Stomach (tissue), 9 donors: ENCODE data around the gene SRMS. TPM values are rescaled to one million over a fixed set of nuclear protein-coding genes. Genes with fewer than 3 reads are reported as not detected.

Experiments used
- DNase-seq, 2 donors: peaks; one replicate each; pipeline versions ENCODE4 v3.0.0 to v3.0.0-alpha.2; 2013 to 2019
- H3K27ac ChIP-seq, 5 donors: fragments of 200-600 bp in 4 of 5; sonication (generic) in 4 of 5; one replicate each; pipeline ENCODE4 v1.5.1; 2013 to 2019; ENCODE audit warnings: mild to moderate bottlenecking in 1 of 5, moderate library complexity in 1 of 5
- H3K27me3 ChIP-seq, 3 donors: fragments of 200-600 bp; sonication (generic); one replicate each; pipeline ENCODE4 v1.5.1; 2017 to 2019; ENCODE audit warnings: mixed run types in 1 of 3
- H3K36me3 ChIP-seq, 4 donors: fragments of 200-600 bp; sonication (generic); 1 replicate in 3 of 4; 2 replicates in 1 of 4; pipeline ENCODE4 v1.5.1; 2016 to 2019
- H3K4me1 ChIP-seq, 4 donors: fragments of 200-600 bp; sonication (generic); one replicate each; pipeline ENCODE4 v1.5.1; 2016 to 2019
- H3K4me3 ChIP-seq, 4 donors: fragments of 200-600 bp; sonication (generic) in 3 of 4; one replicate each; pipeline ENCODE4 v1.5.1; 2016 to 2019; ENCODE audit warnings: mild to moderate bottlenecking in 1 of 4
- H3K9me3 ChIP-seq, 4 donors: fragments of 200-600 bp; sonication (generic); one replicate each; pipeline ENCODE4 v1.5.1; 2016 to 2019
- EP300 ChIP-seq: sonication (generic); formaldehyde crosslinking; IDR thresholded peaks from one replicate; pipeline ENCODE4 v1.6.1; 2017; ENCODE audit warnings: antibody characterized with exemption
- POLR2A ChIP-seq, 4 donors: fragments of 450-650 bp; IDR thresholded peaks; one replicate each; pipeline ENCODE4 v1.6.1; 2016; ENCODE audit warnings: antibody characterized with exemption in 4 of 4, control low read depth in 2 of 4, mild to moderate bottlenecking in 1 of 4, moderate library complexity in 1 of 4
- POLR2AphosphoS5 ChIP-seq, 3 donors: sonication (generic); formaldehyde crosslinking; IDR thresholded peaks; one replicate each; pipeline ENCODE4 v1.6.1; 2016; ENCODE audit warnings: antibody characterized with exemption in 3 of 3
- WGBS, 5 donors: extraction: QIAGEN DNeasy Blood & Tissue Kit in 3 of 5; methylation state at CpG; one replicate each; pipeline versions ENCODE4 v1.1.5 to v1.1.7; 2013 to 2018; 5-methylcytosine and 5-hydroxymethylcytosine counted together
- intact Hi-C: fragments of 100-400 bp; cut with DNase I; formaldehyde crosslinking; loops from one replicate; pipeline ENCODE4 v1.15.1; 2023; ENCODE audit warnings: low total_unique reads
- polyA plus RNA-seq, 3 donors: library from polyadenylated mRNA; stranded (reverse); fragments of 200-250 nt; gene quantifications; one replicate each; pipeline ENCODE4 v1.2.3, GENCODE V29; 2013
- total RNA-seq, 5 donors: library from RNA; depleted of rRNA; stranded (reverse); fragments of >200 nt; gene quantifications; one replicate each; pipeline versions ENCODE4 v1.1.0 to v1.2.3, GENCODE V29; 2014 to 2016
- TF ChIP-seq, protein P1 (sequence below), 7 experiments: fragments of 450-650 bp in 4 of 7; fragments of 200-600 bp in 3 of 7; sonication (generic) in 3 of 7; IDR thresholded peaks; one replicate each; pipeline ENCODE4 v1.5.1; 2016 to 2019; ENCODE audit warnings: antibody characterized with exemption in 7 of 7, control low read depth in 2 of 7, mild to moderate bottlenecking in 1 of 7
- donor health status: healthy with polysubstance abuse.
- donor health status: Bipolar disorder and iron deficiency.
- donor health status: healthy.

The SRMS gene
- total and polyA plus RNA-seq, 8 donors = 0.87 to 3.5 (median 2.1) TPM; not detected in 5

DNA sequence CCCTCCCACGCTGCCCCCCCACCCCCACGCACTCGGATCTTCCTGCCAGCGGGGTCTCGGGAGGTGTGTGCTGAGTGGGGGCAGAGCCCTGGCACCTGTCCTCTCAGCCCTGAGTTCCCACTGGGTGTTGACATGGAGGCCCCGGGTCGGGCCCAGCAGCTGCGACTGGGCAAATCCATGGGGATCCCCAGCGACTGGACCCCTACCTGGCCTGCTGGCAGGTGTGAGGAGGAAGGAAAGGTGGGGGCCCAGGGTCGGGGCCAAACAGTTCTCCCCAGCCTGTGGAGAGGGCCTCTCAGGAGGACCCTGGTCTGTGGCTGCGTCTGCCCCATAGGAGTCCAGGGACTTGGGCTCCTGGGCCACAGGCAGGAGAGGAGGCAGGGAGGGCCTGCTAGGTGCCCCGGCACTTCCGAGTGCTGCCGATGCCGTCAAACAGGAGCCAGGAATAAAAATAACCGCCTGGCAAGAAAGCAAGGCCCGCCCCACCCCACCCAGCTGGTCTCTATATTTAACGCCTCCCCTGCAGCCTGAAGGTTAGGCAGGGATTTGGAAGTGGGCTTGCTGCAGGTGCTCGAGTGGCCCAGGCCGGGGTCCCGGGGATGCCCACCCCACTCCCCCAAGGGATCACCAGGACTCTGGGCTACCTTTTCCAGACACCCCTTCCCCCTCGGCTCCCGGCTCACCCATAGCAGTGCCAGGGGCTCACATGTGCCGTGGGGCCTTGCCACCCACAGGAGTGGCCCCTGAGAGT, 47.2 kb downstream of the SRMS start:
- no peak for DNase-seq
- TF ChIP-seq, protein P1, sequence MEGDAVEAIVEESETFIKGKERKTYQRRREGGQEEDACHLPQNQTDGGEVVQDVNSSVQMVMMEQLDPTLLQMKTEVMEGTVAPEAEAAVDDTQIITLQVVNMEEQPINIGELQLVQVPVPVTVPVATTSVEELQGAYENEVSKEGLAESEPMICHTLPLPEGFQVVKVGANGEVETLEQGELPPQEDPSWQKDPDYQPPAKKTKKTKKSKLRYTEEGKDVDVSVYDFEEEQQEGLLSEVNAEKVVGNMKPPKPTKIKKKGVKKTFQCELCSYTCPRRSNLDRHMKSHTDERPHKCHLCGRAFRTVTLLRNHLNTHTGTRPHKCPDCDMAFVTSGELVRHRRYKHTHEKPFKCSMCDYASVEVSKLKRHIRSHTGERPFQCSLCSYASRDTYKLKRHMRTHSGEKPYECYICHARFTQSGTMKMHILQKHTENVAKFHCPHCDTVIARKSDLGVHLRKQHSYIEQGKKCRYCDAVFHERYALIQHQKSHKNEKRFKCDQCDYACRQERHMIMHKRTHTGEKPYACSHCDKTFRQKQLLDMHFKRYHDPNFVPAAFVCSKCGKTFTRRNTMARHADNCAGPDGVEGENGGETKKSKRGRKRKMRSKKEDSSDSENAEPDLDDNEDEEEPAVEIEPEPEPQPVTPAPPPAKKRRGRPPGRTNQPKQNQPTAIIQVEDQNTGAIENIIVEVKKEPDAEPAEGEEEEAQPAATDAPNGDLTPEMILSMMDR (IDR thresholded peaks at IDR 0.05) = no peak
- intact Hi-C loops = no loop called here
- H3K4me3 ChIP-seq = no peak overlapping the region
- H3K27ac ChIP-seq = no peak overlapping the region
- H3K27me3 ChIP-seq = peaks cover 11 to 93% (median 64%) of the 10 kb centered on the region in 3 donors
- 69 to 86% (median 79%) methylated on average over 11 to 24 of the region's 24 CpGs for WGBS, 5 donors
- peaks cover 3 to 15% (median 11%) of the 10 kb centered on the region in 4 donors for H3K9me3 ChIP-seq
- H3K36me3 ChIP-seq = no peaks in the 10 kb centered on the region
- H3K4me1 ChIP-seq = peaks cover 26 to 43% (median 41%) of the 10 kb centered on the region in 4 donors

- peaks cover 11 to 93% (median 64%) of the 10 kb centered on the region in 3 donors for H3K27me3 ChIP-seq
- whole genome bisulfite sequencing, 5 donors = 8 to 38% (median 9%) methylated on average over 7 to 48 of the region's 48 CpGs
- peak in 1 of 2 donors; percentile 54 for DNase-seq
- peaks cover 26 to 43% (median 41%) of the 10 kb centered on the region in 4 donors for H3K4me1 ChIP-seq
- TF ChIP-seq, protein P1 (IDR thresholded peaks at IDR 0.05) = no peak
- TF ChIP-seq POLR2A (IDR thresholded peaks at IDR 0.05) (no peak), EP300 (no peak), POLR2AphosphoS5 (IDR thresholded peaks at IDR 0.05) (no peak)
- intact Hi-C loops = no loop called here
- no peak overlapping the region for H3K27ac ChIP-seq
- H3K36me3 ChIP-seq = no peaks in the 10 kb centered on the region
- H3K4me3 ChIP-seq = peak overlapping the region; percentile 44 to 56 (median 48)
- H3K9me3 ChIP-seq = peaks cover 0 to 7% (median 3%) of the 10 kb centered on the region in 4 donors
Measured at GRCh38 chr20:63499338-63499969, 48.1 kb downstream of the SRMS start.

GRCh38 chr20:63498960-63499337, 48.6 kb downstream of the SRMS start, which contains the start of gene EEF1A2:
Gene EEF1A2, minus strand, starts transcription at chr20:63499083. Its CDS starts 1,320 bp downstream, at chr20:63497763.
- TF ChIP-seq, protein P1 (IDR thresholded peaks at IDR 0.05) = peak in 1 of 7 experiments; percentile 16
- TF ChIP-seq EP300 = no peak
- no peak for TF ChIP-seq POLR2AphosphoS5 (IDR thresholded peaks at IDR 0.05)
- TF ChIP-seq POLR2A (IDR thresholded peaks at IDR 0.05) = no peak
- intact Hi-C loops = no loop called here
- peak; percentile 60 to 78 for DNase-seq
- no peaks in the 10 kb centered on the region for H3K36me3 ChIP-seq
- peaks cover 11 to 93% (median 64%) of the 10 kb centered on the region in 3 donors for H3K27me3 ChIP-seq
- H3K27ac ChIP-seq = peak within 1 kb of the TSS in 1 of 5 donors; percentile 24
- WGBS, 5 donors = 0 to 2% (median 1%) methylated on average over 8 to 58 of the region's 58 CpGs
- peak within 1 kb of the TSS; percentile 44 to 56 (median 48) for H3K4me3 ChIP-seq
- H3K9me3 ChIP-seq = peaks cover 0 to 2% (median 0%) of the 10 kb centered on the region in 4 donors
- peaks cover 26 to 43% (median 41%) of the 10 kb centered on the region in 4 donors for H3K4me1 ChIP-seq
